ENCODE data around the gene XYLT1.

Gene XYLT1

DNA sequence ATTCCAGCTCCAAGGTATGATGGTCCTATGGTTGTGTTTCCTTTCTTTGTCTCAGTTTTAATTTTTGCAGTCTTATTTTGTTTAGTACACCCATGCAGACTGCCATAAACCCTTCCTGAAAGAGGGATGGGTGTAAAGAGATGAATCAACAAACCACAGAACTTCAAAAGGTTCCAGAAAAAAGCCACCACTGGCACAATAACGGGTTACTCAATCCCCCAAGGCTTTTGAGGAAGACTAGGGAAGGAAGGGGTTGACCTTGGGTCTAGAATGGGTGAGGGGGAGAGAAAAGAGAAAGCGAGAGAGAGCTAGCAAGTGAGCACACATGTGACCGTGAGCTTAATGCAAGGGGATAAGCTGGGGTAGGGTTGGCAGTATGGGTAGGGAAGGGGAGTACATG is 168.1 kb downstream of the XYLT1 start:
- no peak for DNase-seq

DNA sequence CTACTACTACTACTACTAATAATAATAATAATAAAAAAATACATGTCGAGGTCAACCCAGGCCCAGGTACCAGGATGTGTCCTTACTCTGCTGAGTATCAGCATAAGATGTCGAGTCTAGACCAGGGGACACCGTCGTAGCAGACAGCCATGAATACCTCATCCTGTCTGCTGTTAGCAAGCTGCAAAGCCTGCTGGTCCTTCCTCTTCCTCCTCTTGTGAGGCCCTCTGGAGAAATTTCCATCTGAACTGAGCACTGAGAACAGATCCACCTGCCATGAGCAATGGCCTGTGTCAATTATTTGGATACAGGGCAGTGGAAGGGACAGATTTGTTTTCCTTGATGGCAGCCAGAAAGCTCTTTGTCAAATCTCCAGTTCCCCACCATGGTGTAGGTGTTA is 168.5 kb downstream of the XYLT1 start:
- no peak for DNase-seq

DNA sequence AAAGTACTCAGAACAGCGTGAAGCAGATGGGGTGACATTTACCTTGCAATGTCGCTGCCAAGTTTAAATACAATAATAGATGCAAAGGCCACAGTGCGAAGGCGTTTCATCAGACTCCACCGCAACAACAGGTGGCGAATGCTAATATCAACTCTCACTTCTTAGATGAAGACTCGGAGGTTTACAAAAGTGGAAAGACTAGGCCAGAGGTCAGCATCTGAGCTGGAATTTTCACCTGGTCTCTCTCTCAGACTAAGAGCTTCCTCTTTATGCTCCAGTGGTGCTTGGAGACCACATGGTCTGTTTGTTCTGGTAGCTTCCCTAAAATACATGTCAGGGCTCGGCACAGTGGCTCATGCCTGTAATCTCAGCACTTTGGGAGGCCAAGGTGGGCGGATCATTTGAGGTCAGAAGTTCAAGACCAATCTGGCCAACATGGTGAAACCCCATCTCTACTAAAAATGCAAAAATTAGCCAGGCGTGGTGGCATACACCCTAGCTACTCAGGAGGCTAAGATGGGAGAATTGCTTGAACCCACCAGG is 169.1 kb downstream of the XYLT1 start:
- DNase-seq = no peak

DNA sequence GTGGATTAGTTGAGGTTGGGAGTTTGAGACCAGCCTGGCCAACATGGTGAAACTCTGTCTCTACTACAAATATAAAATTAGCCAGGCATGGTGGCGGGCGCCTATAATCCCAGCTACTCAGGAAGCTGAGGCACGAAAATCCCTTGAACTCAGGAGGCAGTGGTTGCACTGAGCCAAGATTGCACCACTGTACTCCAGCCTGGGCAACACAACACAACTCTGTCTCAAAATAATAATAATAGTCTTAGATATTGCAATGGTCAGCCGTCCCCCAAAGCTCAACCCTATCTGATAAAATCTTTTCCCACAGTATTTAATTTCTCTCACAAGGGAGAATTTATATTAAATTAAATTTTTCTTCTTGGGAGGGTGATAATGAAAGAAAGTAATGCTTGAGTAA is 169.6 kb downstream of the XYLT1 start:
- DNase-seq = no peak

DNA sequence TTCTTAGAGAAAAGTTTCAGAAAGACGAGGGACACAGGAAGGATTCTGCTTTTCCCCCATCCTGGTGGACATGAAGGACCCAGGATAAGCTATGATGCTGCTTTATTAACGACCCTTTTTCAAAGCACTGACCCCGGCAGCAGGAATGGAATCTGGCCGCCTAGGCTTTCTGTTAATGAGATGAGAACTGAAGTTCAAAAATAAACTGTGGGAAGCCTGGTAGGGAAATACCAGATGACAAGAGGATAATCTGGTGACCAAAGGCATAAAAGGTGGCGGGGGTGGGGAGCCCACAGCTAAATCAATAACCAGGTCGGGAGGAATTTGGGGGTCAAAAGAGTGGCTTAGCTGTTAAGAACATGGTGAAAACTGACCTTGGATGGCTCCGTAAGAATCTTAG is 171.0 kb downstream of the XYLT1 start:
- no peak for DNase-seq

DNA sequence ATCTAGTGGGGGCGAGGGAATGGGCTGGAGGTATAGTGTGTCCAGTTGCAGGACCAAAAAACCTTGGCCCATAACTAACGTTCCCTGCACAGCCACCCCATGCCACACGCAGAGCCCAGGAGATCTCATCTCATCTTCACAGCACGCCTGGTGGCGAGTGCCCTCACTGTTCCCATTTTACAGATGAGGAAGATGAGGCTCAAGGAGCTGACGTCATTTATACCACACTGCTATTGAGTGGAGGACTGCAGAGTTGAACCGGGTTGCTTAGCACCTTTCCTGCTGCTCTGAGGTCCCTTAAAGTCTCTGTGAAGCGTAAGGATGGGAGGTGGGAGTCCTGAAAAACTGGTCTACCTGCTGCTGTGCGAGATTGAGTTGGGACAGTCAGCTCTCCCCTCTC is 172.5 kb downstream of the XYLT1 start:
- DNase-seq = no peak

DNA sequence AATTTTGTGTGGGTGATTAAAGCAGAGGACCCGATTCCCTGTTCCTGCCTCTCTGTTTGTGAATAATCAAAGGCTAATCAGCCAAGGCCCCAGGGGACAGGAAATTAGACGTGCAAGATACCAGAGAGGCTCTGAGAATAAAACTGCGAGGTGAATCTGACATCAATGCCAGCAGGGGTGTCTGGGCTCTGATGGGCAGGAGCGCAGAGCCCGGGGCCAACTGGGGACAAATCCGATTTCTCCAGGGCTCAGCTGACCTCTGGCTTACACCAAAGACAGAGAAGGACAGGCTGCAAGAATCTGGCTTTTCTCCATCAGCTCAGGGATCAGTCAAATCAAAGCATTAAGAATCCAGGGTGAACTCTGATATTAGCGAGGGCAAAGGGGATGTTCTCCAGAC is 174.3 kb downstream of the XYLT1 start:
- no peak for DNase-seq

DNA sequence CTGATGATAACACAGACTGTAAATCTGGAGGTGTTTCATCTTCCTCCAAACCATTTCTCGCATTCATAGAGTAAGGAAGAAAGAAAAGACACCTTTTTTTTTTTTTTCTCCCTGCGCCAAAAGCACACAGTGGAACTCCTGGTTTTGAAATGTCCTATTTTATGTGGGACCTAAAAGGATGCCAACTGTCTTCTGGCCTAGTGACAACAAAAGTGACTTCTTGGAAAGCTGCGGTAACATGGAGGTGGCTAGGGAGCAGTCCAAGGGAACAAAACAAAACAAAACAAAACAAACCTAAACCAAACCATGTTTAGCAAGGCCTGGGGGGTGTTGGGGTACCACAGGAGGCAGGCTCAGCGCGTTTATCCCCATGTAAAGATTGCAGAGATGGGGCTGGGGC is 174.8 kb downstream of the XYLT1 start:
- no peak for DNase-seq

DNA sequence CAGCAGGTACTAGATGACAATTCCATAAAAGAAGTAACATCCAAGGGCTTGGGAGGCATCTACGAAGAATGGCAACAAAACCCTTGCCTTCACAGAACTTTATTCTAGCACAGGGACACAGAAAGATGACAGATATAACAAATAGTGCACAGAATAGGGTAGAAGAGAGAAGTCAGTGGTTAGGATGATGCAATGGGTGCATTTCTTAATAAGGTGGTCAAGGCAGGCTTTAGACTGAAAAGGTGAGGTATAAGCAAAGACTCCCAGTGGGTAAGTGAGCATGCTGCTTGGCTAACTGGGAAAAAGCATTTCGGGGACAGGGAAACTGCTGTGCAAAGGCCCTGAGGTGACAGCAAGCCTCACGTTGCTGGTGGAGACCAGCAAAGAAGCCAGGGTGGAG is 175.9 kb downstream of the XYLT1 start:
- no peak for DNase-seq

DNA sequence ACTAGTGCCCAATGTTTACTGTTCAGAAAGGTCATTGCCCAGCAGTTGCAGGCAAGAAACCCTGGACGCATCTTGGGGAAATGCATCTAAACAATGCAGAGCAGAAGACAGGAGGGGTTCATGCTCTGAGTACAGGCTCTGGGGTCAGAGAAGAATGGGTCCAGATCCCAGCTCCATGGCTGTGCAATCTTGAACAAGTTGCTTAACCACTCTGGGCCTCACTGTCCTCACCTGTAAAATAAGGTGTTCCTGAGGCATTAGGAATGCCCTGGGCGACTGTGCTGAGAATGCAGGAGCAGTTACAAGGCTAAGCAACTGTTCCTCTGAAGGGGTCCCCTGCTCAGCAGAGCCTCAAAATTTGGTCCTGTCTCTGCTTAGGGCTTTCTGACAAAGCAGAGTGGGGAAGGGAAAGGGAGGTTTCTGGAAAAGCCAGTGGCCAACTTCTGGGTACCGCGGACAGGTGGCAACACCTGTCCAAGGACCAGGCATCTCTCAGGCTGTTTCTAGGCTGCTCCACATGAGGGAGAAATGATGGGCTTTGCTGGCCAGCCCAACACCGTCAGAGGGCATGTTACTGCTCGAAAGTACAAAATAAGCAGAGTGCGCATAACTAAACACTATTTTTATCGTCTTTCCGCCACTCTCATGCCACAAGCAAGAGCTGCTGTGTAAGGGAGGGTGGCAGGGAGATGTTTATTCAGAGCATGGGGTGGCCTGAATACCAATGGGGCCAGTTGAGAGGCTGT is 176.8 kb downstream of the XYLT1 start:
- DNase-seq = no peak

DNA sequence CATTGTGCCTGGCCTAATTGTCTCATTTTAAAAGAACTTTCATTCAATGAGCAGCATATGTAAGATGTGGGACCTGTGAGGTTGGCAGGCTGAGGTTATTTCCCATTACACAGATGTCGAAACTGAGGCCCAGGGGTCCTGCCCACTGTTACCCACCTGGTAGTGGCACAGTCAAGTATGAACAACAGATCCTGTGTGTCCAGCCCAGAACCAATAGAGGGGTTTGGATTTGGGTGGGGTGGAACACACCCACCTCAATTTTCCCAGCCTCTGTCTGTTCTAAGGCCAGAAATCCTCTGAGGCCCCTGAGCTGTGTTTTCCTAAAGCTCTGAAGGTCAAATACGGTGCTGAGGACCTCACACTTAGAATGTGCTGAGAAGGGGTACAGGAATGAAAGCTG is 179.5 kb downstream of the XYLT1 start:
- DNase-seq = no peak

DNA sequence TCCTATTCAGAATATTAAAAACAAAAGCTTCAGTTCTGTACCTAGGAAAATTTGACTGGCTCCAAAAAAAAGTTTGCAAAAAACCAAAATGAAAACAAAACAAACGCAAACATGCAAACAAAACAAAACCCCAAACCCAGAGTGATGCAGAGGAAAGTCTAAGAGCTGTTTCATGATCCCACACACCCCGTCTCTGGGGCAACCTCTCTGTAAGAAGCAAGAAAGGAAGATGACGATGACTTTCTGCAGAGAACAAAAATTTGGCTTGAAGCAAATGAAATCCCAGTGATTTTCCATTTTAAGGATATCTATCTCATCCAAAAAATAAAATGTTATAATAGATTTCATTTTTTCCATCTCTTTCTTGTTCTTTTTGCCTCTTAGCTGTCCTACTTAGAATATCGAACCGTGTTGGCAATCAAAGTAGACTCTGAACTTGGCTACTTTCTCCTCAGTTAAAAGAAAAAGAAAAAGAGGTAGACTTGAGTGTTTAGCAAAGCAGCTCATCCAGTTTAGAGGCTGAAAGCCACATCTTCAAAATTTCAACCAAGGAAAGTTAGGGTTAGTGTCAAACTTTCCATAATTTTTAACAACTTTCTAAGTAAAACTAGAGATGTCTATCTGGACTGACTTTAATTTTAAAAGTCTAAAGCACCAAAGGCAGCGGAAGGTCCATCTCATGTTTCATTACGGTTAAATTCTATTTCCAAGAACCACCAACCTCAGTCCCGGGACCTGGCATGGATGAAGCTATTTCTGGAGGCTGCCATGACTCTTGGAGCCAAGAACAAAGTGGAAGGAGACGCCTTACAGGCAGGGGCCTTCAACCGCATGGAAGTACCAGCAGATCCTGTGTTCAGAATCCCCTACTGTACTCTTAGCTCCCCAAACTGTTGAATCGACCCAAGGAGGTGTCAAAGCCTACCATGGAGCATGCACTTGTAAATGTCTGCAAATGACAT is 180.8 kb downstream of the XYLT1 start:
- DNase-seq = no peak

DNA sequence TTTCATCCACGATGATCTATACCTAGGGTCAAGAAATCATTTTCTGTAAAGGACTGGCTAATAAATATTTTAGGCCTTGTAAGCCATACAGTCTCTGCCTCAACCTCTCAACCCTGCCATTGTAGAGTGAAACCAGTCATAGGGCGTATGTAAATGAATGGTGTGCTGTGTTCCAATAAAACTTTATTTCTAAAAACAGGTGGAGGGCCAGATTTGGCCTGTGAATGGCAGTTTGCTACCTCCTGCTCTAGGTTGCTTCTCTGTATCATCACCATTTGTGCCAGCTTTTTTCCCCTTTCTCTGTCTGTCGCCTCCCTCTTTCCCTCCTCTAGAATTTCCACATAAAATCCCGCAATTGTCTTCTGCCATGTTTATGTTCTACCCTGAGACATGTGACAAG is 181.7 kb downstream of the XYLT1 start:
- no peak for DNase-seq

DNA sequence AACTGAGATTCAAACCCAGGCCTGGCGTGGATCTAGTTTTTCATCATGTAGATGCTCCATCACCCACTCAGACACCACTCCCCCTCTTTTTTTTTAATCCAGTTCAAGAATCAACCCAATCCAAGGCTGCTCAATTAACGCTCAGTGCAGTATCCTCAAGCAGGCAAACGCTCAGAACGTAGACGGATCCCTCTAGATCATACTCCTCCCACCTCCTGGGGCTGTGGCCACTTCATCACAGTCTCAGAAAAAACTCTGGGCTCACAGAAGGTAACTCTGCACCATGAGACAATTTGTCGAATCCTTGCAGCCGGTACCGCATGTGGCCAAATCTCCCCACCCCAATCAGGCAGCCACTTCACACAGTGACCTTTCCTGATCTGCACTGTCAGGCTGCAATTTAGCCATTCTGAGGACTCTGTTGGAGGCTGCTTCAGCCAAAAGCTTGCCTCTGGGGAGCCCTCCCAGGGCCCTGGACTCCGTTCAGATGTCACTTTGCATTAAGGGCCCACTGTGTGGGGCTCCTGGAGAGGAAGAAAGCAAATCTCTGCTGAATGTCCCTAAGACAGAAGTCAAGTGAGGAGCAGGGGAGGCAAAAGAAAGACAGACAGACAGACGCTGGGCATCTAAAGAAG is 183.5 kb downstream of the XYLT1 start:
- DNase-seq = no peak

DNA sequence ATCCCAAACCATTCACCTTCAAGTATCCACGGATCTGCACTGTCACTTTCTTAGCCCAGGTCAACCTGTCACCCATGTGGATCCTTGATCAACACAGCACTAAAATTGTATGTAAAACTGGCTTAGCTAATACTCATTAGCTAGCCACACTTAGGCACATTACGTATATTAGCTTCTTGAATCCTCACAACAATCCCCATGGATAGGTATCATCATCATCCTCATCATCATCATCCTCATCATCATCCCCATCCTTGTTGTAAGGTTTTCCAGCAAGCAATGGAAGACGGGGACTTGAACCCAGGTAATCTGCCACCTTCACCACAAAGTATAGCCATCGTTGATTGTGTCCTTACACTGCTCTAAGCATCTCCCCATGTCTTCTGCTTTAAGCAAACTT is 184.3 kb downstream of the XYLT1 start:
- no peak for DNase-seq

DNA sequence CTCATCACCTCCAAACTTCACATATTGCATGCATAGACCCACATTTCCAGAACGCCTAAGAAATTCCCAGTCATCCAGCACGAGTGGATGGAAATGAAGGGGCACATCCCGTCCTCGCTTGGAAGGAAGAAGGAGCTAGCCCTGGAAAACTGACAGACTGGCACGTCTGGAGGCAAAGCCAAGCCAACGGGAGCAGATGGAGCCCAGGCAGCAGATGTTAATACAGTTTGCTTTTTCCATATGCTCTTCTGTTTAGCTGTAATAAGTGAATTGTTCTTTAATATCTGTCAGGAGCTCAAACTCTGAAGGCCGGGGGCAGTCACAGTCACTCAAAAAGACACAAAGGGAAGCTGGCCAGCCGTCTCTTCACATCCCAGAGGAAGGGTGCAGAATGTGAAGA is 187.7 kb downstream of the XYLT1 start:
- DNase-seq = no peak

DNA sequence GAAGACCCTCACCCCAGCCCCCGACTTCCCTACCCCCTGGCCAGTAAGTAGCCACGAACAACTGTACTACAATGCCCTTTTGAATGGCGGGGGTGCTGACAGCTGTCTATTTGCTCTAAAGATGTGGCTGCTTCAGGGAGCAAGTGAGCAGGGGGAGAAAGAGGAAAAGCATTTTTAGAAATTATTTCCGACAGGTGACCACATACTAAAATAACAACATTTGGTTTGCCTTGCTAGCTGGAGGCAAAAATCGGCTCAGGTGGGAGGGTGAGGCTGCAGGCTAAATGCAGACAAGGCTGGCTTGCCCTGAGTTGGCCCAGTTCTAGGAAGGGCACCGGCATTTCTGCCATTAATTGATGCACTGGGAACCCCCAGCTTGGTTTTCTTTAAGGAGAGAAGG is 188.5 kb downstream of the XYLT1 start:
- no peak for DNase-seq

DNA sequence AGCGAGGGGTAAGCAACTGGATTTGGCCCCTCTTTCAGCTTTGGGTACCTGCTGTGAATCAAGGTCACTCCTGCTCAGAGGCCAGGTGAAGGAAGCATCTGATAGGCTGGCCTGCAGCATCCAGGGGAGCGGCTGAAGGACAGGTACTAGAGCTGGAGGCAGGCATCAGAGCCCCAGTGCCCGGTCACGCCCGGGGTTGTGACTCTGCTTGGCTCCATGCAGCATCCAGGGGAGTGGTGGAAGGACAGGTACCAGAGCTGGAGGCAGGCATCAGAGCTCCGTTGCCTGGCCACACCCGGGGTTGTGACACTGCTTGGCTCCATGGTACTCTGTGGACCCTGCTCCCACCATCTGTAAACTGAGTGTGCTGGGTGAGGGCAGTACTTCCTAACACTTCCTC is 189.7 kb downstream of the XYLT1 start:
- DNase-seq = no peak

DNA sequence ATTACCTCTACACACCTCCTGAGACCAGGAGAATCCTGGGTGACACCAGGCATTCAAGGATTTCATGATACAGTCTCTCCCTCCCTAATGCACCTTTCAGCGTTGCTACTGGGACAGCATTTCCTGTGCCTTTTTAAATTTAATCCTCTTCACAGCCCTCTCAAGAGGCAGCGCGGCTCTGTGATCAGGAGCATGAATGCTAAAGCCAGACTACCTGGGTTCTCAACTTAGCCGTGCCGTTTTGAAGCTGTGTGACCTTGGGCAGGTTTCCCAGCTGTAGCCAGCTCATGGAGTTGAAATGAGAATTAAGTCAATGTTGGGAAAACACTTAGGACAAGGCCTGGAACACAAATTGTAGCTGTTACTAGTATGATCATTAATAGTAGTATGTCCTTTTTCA is 191.8 kb downstream of the XYLT1 start:
- no peak for DNase-seq

DNA sequence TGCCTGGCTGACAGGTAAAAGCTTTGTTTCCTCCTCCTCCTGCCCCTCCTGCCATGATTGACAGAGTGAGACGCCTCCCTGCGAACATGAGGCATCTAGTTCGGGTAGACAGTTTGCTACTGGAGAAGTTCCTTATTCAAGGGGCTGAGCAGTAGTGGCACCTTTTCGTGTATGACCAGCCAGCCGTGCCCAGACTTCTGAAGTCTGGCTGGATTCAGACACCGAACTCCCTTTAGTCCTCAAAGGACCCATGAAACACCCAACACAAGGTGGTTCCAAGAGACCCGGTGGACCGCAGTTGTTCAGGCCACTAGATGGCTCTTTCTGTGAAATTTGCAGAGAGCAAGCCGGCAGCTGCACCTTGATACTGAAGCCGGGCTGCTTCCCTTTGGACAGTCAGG is 192.8 kb downstream of the XYLT1 start:
- DNase-seq = no peak

DNA sequence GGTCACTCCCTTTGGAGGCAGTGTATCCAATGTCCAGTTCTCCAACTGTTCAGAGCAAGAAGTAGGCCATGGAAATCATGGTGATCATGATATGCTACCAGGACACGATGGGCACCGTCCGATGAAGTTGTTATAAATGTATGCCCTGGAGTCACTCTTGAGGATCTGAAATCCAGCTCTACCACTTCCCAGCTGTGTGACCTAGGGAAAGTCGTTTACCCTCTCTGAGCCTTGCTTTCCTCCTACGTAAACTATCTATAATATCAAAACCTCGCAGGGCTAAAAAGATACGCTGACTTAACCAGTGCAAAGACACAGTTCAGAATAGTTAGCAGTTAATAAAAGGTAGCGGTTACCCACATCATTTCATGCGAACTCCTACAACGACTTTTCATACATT is 194.2 kb downstream of the XYLT1 start:
- no peak for DNase-seq

DNA sequence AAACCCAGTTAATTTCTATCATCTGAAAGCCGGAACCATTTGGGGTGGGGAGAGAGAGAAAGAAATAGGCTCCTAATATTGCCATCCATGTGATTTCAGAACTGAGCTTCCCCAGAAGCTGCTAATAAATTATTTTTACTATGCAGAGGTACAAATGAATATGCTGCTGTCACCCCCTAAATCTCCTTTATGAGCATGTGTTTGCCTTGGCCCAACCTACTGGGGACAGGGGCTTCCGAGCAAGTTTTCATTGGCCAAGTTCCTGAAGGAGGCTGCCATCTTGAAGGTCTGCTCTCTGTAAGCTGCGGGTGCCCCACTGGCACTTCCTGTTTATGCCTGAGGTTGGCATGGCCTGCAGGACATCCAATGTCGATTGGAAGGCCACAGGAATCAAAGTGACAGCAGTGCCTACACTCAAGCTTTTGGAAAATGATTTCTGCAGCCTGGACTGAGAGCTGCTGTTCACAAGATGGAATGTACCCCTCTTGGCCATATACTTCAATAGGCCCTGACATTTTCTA is 194.7 kb downstream of the XYLT1 start:
- no peak for DNase-seq

Measured in activated CD4-positive, CD25-positive, alpha-beta regulatory T cell (primary cell).